ENCODE results near the gene IFRD2.

DNA sequence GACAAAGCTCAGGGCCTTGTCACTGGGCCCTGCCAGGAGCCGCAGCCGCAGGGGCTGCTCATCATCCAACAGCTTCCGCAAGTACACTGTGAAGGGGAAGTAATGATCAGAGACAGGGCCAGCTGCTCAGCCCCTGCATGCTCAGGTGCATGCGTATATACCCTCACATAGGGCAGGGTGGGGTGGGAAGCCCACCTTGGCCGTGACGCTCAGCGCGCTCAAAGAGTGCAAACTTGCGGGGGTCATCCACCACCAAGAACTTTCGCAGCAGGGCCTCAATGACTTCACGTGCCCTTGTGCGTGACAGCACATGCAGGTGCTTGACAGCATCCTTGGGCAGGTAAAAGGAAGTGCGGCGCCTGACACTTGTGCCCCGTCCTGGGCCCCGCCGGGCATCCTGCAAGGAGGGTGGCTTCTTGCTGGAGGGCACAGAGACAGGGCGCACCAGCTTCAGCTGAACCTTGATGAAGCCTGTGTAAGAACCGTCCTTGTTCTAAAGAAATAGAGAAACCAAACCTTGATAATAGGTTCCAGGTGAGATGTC is 39.2 kb upstream of the IFRD2 start:
- TF ChIP-seq, protein P1, sequence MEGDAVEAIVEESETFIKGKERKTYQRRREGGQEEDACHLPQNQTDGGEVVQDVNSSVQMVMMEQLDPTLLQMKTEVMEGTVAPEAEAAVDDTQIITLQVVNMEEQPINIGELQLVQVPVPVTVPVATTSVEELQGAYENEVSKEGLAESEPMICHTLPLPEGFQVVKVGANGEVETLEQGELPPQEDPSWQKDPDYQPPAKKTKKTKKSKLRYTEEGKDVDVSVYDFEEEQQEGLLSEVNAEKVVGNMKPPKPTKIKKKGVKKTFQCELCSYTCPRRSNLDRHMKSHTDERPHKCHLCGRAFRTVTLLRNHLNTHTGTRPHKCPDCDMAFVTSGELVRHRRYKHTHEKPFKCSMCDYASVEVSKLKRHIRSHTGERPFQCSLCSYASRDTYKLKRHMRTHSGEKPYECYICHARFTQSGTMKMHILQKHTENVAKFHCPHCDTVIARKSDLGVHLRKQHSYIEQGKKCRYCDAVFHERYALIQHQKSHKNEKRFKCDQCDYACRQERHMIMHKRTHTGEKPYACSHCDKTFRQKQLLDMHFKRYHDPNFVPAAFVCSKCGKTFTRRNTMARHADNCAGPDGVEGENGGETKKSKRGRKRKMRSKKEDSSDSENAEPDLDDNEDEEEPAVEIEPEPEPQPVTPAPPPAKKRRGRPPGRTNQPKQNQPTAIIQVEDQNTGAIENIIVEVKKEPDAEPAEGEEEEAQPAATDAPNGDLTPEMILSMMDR (conservative IDR thresholded peaks at IDR 0.05 in 1 of 2, IDR thresholded peaks at IDR 0.05 in 1 of 2; ENCODE audit: extremely low read depth in 1 of 2, insufficient read depth in 1 of 2, low read depth in 1 of 2, low read length in 2 of 2), result no peak
- TF ChIP-seq EZH2 (IDR thresholded peaks at IDR 0.05; ENCODE audit: borderline replicate concordance, low read length), result no peak
